CD4-positive, alpha-beta T cell treated with Interferon gamma for 1 hour (primary cell): ENCODE measurements around the gene PTPRF.
"Not testable (repeated sequence)": the region's sequence is repeated elsewhere in the genome, so short reads cannot be mapped to it uniquely, and the experiment has no call there.

Experiments
- DNase-seq: peaks from one replicate; pipeline ENCODE4 v3.0.0-alpha.2; 2020

The PTPRF gene

DNA sequence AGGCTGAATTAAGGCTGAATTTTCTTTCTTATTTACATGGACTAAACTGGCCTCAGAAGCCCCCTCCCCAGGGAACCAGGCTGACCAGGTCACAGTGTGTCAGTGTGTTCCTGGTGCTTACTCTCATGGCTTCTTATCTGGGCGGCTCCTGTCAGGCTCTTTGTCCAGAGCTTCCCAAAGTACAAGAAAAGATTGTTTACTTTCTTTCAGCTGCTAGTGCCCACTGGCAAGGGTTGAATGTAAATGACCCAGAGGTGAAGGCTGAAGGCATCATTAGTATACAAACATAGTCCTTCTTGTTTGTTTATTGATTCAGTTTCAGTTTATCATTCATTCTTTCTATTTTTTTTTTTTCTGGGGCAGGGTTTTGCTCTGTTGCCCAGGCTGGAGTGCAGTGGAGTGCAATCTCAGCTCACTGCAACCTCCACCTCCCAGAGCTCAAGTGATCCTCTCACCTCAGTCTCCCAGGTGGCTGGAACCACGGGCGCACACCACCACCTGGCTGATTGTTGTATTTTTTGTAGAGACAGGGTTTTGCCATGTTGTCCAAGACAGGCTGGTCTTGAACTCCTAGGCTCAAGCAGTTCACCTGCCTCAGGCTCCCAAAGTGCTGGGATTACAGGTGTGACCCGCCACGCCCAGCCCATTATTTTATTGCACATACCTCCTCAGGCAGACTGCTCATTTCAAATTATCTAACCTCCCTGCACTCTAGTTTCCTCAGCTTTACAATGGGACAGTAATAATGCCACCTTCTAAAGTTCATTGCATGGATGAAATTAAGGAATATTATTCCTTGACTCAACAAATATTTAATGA lies 109.5 kb downstream of the PTPRF start:
- DNase-seq, result no peak

DNA sequence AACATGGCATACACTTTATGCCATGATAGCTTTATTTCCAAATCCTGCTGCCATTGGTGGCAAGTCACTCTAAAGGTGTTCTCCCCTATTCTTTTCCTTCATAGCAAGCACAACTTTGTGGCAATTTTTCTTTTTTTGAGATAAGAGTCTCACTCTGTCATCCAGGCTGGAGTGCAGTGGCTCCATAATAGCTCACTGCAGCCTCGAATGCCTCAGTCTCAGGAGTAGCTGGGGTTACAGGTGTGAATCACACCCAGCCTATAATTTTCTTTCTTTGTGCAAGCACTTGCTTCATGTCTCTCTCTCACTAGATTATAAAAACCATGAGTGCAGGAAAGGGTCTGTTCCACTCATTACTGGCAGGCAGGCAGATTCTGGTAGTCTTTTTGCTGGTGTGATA lies 113.9 kb downstream of the PTPRF start:
- no peak for DNase-seq

DNA sequence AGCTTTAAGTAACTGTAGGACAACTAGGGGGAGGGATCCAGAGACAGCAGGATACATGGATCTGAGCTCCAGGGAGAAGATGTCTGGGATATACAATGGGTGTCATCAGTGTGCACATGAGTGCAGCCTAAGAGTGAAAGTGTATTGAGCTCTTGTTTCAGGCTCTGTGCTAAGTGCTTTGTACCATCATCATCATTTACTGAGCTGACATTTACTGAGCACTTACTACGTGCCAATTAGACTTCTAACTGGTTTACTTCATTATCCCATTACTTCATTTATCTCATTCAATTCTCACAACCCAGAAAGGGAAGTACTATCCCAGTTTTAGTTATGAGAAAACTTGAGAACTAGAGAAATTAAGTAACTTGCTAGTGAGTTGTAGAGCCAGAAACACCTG lies 114.8 kb downstream of the PTPRF start:
- no peak for DNase-seq

DNA sequence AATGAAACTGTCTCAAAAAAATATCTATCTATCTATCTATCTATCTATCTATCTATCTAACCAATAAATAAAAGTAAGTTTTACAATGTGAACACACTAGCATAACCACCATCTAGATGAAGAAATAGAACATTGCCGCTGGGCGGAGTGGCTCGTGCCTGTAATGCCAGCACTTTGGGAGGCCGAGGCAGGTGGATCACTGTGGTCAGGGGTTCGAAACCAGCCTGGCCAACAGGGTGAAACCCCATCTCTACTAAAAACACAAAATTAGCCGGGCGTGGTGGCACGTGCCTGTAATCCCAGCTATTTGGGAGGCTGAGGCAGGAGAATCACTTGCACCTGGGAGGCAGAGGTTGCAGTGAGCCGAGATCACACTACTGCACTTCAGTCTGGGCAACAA lies 116.6 kb downstream of the PTPRF start:
- DNase-seq, result not testable (repeated sequence)

DNA sequence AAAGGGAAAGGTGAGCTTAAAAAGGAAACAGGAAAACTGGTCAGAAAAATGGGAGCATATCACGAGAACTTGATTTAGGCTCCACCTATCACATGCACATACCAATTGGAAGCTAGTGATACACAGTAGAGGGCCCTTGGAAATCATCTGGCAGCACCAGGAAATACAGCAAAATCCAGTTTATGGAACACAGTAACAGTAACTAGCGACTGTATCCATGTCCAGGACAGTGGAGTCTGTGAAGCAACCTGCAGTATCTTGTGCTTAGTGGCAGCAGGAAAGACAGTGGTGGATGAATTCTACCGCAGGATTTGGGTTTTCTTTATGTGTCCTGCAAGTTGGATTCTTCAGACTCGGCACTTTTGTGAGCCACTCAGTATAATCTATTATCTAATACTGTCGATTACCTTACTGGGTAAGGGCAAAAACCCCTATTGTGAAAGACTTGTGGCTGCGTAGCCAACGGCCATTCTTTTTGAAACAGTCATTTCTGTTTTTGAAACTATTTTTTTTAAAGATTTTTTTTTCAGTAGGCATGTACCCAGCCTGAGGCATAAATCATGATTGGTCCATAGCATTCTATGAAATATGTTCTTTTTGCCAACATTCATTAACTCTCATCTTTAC lies 117.7 kb downstream of the PTPRF start:
- DNase-seq, result no peak

DNA sequence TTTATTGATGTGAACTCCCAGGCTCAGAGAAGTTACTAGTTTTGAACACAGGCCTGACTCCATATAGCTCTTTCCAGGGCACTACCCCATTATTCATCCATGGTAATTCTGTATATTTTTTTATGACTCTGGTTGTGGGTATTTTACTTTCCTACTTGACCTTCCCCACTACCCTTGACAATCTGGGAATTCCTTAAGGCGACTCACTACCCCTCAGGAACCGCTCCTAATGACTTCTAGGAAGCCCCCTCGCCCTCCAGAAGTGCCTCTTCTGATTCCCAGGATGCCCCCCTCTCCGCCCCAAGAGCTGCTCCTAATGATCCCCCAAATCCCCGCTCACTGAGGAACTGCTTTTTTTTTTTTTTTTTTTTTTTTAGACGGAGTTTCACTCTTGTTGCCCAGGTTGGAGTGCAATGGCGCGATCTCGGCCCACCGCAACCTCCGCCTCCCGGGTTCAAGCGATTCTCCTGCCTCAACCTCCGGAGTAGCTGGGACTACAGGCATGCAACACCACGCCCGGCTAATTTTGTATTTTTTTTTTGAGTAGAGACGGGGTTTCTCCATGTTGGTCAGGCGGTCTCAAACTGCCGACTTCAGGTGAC lies 118.3 kb downstream of the PTPRF start:
- no peak for DNase-seq

DNA sequence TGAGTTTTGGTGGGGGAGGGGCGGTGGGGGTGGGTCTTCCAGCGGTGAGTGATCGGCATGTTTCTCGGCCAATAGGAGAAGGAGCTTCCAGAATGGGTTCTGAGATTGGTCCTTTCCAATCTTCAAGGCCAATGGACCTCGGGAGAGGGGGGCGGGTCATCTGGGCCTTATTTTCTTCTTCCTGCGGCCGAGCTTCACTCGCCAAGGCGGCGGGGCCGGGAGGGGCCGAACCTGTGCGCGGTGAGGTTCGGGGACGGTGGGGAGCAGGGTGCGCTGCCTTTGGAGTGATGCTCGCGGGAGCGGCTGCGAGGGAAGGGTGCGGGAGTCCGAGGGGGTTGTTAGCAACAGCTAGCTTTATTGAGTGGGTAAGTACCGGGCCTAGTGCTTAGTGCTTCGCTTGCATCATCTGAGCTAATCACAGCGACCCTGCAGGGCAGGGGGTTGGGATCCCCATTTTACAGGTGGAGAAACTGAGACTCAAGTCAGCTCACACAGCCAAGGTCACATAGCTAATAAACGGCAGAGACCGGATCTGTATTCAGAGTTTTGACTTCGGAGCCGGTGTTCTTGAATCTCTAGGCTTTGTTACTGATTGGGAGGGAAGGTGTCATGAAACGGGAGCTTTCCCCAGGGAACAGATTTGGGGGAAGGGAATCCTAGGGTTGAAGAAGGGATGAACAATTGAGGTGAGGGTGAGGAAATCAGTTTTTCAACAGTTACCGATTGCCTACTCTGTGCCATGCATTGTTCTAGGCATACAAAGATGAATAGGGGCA lies 119.8 kb downstream of the PTPRF start:
- peak; percentile 91 for DNase-seq

DNA sequence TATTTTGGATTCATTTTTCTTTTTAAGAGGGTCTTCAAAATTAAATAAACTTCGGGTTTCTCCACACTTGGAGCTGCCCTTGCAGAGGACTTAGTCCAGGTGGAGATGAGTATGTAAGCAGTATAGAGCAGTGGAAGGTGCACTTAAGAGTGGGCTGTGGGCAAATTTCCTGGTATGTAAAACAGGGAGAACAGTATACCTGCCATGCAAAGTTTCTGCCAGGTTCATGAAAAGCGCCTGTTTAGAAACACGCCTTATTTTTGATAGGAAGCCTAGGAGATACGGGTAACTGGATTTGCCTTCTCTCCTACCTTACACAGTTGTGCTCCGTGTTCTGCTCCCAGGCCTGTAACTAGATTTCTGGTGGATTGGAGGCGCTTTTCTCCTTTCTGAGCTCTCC lies 120.5 kb downstream of the PTPRF start:
- no peak for DNase-seq

DNA sequence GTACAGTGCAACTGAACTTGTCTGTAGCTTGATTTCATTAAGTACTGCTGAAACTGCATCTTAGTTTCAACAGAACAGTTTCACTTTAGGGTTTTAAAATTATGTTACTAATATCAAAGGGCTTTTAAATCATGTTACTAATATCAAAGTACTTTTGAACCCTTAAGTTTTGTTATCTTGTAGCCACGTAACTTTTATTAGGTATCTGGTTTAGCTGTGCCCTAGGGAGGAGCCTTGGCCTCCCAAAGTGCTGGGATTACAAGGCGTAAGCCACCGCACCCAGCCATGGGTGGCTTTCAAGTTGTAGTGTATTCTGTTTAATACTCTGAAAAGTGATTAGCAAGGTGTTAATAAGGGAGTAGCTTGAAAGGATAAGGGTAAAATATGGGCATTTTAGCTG lies 121.2 kb downstream of the PTPRF start:
- no peak for DNase-seq

DNA sequence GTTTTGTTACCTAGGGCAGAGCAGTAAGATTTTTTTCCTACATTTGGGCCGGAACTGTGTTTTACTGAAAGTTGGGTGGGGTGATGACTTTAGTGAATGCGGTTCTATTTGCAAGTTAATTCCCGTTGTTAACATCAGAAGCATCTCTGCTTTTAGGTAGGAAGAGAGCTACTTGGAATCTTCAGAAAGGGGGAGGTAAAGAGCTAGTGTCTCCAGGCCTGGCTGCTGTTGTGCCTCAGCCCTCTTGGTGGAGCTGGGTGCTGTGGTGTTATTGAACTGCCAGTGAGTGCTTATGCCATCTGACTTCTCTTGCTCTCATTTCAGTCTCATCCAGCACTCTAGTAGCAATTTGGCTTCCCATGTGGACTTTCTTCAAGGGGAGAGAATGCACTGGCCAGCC lies 122.7 kb downstream of the PTPRF start:
- no peak for DNase-seq

DNA sequence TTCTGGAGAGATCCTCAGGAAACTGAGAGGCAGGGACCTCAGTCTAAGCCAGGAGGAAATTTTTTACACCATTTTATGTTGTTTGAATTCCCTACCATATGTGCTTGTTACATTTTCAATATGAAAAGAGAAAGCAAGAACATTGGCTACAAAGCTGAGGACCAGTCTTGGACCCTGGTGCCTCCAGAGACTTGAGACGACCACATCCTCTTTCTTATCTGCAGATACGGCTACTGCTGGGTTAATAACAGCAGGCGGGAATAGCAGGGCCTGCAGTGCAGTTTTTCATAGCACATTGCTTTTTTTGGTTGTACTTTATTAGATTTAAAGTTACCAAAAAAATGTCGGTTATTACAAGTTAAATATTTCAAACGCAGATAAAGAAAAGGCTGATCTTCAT lies 123.2 kb downstream of the PTPRF start:
- no peak for DNase-seq

DNA sequence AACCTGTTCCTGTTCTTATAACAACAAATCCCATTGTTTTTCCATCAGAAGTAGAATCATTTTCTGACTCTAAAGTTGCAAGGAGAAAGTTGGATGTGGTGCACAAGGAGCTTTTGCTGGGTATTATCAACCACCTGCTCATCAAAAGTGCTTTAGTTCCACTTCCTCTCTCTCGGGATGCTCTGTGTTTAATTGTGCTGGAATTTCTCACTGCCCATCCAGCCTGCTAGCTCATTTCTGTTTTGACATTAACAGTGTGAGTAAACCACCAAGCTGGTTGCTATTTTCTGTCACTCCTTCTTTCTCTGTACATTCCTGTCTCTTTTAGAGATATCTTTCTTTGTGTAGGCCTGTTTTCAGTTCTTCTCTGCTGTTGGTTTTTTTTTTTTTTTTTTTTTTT lies 125.3 kb downstream of the PTPRF start:
- DNase-seq, result no peak

DNA sequence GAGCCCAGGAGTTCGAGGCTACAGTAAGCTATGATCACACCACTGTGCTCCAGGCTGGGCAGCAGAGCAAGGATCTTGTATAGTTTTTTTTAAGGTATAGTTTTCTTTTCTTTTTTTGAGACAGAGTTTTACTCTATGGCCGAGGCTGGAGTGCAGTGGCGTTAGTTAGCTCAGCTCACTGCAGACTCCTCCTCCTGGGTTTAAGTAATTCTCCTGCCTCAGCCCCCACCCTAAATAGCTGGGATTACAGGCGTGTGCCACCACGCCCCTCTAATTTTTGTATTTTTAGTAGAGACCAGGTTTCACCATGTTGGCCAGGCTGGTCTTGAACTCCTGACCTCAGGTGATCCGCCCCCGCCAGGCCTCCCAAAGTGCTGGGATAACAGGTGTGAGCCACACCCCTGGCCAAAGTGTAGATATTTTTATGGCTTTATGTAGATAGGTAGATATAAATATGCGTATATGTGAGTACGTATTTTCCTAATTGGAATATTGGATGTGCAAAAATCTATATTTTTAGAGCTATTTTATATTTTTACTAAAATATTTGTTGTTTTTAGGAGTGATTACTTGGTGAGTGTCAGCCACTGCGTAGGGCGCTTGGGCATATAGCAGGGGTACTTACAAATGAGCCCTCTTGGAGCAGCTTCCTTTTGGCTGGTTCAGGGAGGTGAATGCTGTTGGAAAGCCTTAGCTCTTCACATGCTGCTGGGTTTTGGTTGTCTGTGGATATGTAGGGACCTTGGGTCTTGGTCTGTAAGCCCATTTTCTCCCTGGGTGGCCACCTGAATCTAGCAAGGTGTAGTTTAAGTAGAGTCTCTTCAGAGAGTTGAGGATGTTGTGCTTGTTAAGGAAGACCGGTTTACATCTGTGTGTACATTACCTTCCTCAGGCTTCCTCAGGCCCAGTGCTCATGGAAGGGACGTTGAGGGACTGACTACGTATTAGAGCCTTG lies 128.8 kb downstream of the PTPRF start:
- DNase-seq, result no peak

DNA sequence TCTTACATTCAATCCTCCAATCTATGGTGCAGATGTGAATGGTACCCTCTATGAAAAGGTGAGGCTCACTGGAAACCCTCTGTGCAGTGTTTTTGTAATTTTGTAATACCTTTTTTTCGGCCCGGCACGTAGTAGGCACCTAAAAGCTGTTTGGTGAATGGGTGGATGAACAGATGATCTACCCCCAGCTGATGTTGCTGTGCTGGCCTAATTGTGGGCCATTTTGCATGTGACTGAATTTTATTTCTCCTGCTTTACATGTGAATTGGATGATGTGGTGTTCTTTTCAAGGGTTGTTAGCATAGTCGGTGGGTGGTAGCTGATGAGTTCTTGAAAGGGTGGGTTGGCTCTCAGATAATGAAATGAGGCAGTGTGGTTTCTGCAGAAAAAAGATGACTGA lies 129.7 kb downstream of the PTPRF start:
- DNase-seq, result no peak

DNA sequence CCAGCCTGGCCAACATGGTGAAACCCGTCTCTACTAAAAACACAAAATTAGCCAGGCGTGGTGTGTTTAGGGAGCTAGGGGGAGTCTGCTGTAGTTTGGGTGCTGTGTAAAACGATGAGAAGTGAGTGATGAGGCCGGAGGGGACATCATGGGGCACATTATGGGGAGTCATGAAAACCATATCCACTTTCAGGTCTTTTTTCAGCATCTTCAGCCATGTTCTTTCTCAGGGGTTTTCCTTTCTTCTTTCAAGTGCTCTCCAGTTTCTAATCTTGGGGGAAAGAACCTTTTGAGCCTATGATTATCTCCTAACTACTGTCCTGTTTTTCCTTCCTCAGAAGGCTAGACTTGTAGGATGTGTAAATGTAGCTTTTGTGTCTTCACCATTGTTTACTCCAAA lies 133.7 kb downstream of the PTPRF start:
- no peak for DNase-seq

DNA sequence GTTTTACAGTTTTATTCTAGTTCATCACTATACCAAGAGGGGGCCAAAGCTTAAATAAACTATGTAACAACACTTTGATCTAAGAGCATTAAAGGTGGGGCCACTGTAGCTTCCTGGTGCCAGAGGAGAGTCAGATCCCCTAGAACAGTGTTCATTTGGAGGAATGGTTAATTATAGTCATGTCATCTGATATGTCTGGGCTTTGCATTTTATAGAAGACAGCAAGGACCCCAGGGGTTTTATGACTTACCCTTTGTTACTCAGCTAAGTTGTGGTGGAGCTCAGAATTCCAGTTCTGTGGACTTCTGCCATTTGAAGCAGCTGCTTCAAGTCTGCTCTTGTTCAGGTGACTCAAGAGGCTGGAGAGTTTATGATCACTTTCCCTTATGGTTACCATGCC lies 135.9 kb downstream of the PTPRF start:
- no peak for DNase-seq

DNA sequence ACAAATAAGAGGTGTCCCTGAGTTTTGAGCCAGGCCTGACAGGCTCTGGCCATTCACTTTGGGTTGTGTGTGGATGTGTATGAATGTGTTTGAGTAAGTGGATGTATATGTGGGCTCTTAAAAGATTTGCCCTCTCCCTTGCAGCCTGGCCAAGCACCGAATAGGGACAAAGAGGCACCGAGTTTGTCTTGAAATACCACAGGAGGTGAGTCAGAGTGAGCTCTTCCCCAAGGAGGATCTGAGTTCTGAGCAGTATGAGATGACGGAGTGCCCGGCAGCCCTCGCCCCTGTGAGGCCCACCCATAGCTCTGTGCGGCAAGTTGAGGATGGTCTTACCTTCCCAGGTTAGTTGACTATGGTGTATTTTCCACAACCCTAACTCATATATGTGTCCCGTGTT lies 138.3 kb downstream of the PTPRF start:
- no peak for DNase-seq

DNA sequence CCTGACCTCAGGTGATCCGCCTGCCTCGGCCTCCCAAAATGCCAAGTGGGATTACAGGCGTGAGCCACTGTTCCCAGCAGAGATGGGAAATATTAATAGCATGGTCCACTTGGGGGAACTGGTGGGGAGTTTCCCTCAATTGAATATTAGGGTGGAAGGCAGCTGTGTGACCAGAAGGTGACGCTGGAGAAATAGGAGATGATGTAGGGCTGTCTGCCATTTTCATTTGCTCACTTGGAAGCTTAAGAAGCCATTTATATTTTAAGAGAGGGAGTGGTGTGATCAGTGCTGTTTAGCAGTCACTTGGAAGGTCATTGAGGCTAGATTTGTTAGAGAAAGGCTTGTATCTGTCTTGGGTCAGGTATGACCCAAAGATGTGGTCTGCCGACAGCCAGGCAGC lies 139.2 kb downstream of the PTPRF start:
- no peak for DNase-seq

DNA sequence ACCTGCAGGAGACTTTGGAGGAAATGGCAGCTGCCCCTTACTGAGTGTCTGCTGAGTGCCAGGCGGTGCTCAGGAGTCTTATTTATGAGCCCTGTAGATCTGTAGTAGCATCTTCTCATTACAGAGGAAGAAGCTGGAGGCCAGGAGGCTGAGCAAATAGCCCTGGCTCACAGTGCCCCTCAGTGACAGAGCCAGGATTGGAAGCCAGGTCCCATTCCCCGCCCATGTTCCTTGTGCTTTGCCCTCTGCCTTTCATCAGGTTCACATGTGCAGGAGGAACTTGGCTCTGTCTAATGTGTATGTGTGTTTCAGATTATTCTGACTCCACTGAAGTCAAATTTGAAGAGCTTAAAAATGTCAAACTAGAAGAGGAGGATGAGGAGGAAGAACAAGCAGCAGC lies 140.5 kb downstream of the PTPRF start:
- no peak for DNase-seq

DNA sequence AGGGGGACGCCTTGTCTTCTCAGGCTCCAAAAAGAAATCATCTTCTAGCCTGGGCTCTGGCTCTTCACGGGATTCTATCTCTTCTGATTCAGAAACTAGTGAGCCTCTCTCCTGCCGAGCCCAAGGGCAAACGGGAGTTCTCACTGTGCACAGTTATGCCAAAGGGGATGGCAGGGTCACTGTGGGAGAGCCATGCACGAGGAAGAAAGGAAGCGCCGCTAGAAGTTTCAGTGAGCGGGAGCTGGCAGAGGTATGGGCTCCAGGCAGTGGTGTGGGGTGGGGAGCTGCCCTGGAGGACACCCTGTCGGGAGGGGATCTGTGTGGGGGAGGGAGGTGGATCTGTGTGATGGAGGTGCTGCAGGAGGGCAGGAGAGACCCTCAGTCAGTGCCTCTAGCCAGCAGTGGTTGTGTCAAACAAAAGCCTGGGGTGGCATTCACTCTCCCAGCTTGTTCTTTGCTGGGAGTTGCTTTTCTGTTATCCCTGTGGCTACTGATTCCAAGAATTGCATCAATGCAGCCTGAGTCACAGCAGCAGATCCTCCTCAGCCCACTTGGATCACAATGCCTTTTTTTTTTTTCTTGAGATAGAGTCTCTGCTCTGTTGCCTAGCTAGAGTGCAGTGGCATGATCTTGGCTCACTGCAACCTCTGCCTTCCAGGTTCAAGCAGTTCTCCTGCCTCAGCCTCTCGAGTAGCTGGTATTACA lies 141.1 kb downstream of the PTPRF start:
- no peak for DNase-seq

DNA sequence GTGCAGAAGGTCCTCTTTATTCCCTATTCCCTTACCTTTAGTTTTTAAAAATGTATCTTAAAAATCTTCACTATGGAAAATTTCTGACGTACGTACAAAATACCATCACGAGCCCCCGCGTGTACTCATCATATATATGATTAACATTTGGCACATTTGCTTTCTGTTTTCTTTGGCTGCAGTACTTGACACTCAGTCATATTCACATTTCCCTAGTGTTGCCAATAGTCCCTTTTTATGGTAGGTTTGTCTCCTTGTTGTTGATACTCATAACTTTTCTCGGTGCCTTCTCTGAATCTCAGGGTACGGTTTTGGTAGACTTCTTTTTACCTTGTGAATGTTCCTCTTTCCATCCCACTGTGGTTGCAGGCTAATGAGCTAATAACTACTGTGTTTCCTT lies 142.6 kb downstream of the PTPRF start:
- no peak for DNase-seq
